Lower leg skin (tissue), 4 donors: ENCODE measurements around the gene PITPNC1. TPM values are rescaled to one million over a fixed set of nuclear protein-coding genes. Genes with fewer than 3 reads are reported as not detected.

Experiments used
- DNase-seq, 2 donors: peaks; one replicate each; pipeline ENCODE4 v3.0.0-alpha.2; 2019; ENCODE audit warnings: low spot score in 2 of 2
- H3K4me3 ChIP-seq: fragments of 200-600 bp; sonication (generic); 2 replicates; pipeline ENCODE4 v1.5.1; 2017; ENCODE audit warnings: mild to moderate bottlenecking, low read depth; ENCODE audit not compliant: poor library complexity, severe bottlenecking
- CTCF ChIP-seq, 3 donors: fragments of 450-650 bp; IDR thresholded peaks; one replicate each; pipeline ENCODE4 v1.5.1; 2016; ENCODE audit warnings: antibody characterized with exemption in 3 of 3, mild to moderate bottlenecking in 3 of 3, moderate library complexity in 2 of 3
- POLR2A ChIP-seq, 2 donors: fragments of 450-650 bp; IDR thresholded peaks; one replicate each; pipeline ENCODE4 v1.6.1; 2016 to 2017; ENCODE audit warnings: antibody characterized with exemption in 2 of 2, mild to moderate bottlenecking in 1 of 2, moderate library complexity in 1 of 2
- WGBS, 2 donors: methylation state at CpG; one replicate each; pipeline ENCODE4 v1.1.5; 2018; 5-methylcytosine and 5-hydroxymethylcytosine counted together
- intact Hi-C: fragments of 100-400 bp; cut with DNase I; formaldehyde crosslinking; loops from one replicate; pipeline ENCODE4 v1.15.0; 2023; ENCODE audit warnings: low total_unique reads
- total RNA-seq, 4 donors: library from RNA; depleted of rRNA; stranded (reverse); fragments of >200 nt; gene quantifications; one replicate each; pipeline ENCODE4 v1.1.0, GENCODE V29; 2016

PITPNC1 gene
- total RNA-seq, 4 donors from 2014 or later: 1.7 to 8.2 (median 4.6) TPM

GRCh38 chr17:67606471-67606870 lies 229.4 kb downstream of the PITPNC1 start:
- intact Hi-C loops: no loop called here
- WGBS, 2 donors: 30 to 47% methylated on average over 10 of the region's 10 CpGs
- DNase-seq: peak in 1 of 2 donors; percentile 76

DNA sequence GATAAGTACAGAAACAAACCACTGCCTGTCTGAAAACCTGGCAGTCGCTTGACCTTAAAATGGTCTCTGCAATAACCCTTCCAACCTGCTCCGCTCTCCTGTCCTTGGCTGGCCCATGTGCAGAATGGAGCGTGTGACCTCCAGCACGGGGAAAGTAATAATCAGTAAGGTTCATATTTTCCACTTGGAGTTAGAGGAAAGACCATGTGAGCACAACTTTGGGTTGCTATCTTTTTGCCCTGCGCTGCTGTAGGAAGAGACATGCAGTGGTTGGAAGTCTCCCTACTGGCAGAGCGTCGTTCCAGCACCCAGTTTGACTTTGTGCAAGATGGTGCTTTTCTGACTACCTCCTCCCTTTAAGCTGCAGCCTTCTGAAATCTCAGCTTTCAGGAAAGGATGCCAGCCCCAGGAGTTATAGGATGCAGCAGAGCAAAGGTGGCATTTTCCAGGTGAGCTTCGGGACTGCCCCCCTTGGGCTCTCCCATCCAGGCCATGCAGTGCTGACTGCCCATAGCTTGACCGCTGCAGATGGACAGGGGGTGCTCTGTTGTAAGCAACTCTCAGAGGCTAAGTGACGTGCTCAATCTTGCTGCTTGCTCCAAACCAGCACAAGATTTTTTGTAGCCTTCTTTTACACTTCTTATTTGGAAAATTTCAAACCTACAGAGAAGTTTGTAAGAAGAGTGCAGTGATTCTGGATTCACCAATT lies 230.0 kb downstream of the PITPNC1 start:
- no peak for TF ChIP-seq POLR2A (IDR thresholded peaks at IDR 0.05)
- no peak for TF ChIP-seq CTCF (IDR thresholded peaks at IDR 0.05)
- no peak overlapping the region for H3K4me3 ChIP-seq
- WGBS, 2 donors: 51 to 70% methylated on average over 10 of the region's 10 CpGs
- intact Hi-C loops: no loop called here
- DNase-seq: peak in 1 of 2 donors; percentile 74

More at GRCh38 chr17:67606471-67606870, 229.4 kb downstream of the PITPNC1 start:
- H3K4me3 ChIP-seq: no peak overlapping the region
- TF ChIP-seq CTCF (IDR thresholded peaks at IDR 0.05) (no peak), POLR2A (IDR thresholded peaks at IDR 0.05) (no peak)

GRCh38 chr17:67610061-67610460 lies 233.0 kb downstream of the PITPNC1 start:
- intact Hi-C loops: no loop called here
- peak in 1 of 2 donors; percentile 4 for DNase-seq
- 85 to 87% methylated on average over 8 of the region's 8 CpGs for WGBS, 2 donors
- H3K4me3 ChIP-seq: no peak overlapping the region
- TF ChIP-seq CTCF (IDR thresholded peaks at IDR 0.05) (no peak), POLR2A (IDR thresholded peaks at IDR 0.05) (no peak)

GRCh38 chr17:67613961-67614360 lies 236.9 kb downstream of the PITPNC1 start:
- DNase-seq: peak in 1 of 2 donors; percentile 3
- TF ChIP-seq POLR2A (IDR thresholded peaks at IDR 0.05): no peak
- no peak for TF ChIP-seq CTCF (IDR thresholded peaks at IDR 0.05)
- intact Hi-C loops: no loop called here
- WGBS, 2 donors: 85 to 92% methylated on average over 7 of the region's 7 CpGs
- no peak overlapping the region for H3K4me3 ChIP-seq

DNA sequence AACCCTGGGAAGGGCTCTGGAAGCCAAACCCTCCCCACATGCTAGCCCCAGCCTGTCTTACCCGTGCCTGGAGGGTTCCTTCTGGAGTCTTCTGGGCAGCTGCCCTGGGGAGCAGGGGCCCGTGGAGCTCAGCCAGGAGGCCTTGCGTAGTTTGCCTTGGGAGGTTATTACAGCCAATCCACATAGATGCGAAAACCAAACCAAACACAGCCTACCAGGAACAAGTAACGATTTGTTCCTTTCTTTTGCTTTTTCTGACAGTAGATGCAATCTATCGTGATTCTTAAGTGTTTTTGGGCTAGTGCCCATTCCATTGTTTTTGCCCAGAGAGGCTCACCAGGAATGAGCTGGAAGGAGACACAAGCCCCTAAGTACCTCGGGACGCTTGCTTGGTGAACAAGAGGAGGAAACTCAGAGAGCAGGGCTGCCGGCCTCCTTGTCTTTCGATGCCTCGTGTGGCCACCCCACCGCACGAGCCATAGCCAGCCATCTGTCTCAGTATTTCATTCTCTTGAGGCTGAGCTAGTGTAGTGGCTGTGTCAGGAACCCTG lies 238.0 kb downstream of the PITPNC1 start:
- no peak overlapping the region for H3K4me3 ChIP-seq
- intact Hi-C loops: no loop called here
- DNase-seq: peak in 1 of 2 donors; percentile 70
- TF ChIP-seq CTCF (IDR thresholded peaks at IDR 0.05): no peak
- no peak for TF ChIP-seq POLR2A (IDR thresholded peaks at IDR 0.05)
- 42 to 47% methylated on average over 13 of the region's 13 CpGs for WGBS, 2 donors
